Skin epidermis (tissue), 12 donors: ENCODE data around the gene DHDH.
"Not testable (repeated sequence)": the region's sequence is repeated elsewhere in the genome, so short reads cannot be mapped to it uniquely, and the experiment has no call there.

Experiments
- H3K27ac ChIP-seq, 21 experiments: fragments of 200-600 bp; sonication (generic) in 11 of 21; one replicate each; pipeline ENCODE4 v1.5.0; 2020; ENCODE audit warnings: mild to moderate bottlenecking in 3 of 21, inconsistent platforms in 2 of 21, moderate library complexity in 2 of 21
- H3K4me3 ChIP-seq, 7 experiments: fragments of 200-600 bp; sonication (generic) in 2 of 7; one replicate each; pipeline ENCODE4 v1.5.0; 2020; ENCODE audit warnings: inconsistent platforms in 2 of 7, mild to moderate bottlenecking in 2 of 7, moderate library complexity in 1 of 7

Gene DHDH

GRCh38 chr19:48933382-48933932, at the start of gene DHDH:
DHDH (plus strand) TSS chr19:48933699; CDS start chr19:48933722, 23 bp downstream.
- peak within 1 kb of the TSS; percentile 27 to 48 (median 32) for H3K4me3 ChIP-seq
- H3K27ac ChIP-seq = peak within 1 kb of the TSS in 4 of 21 experiments; percentile 6 to 66 (median 18)

GRCh38 chr19:48883726-48884125, 49.8 kb upstream of the DHDH start:
- H3K4me3 ChIP-seq = no peak overlapping the region
- no peak overlapping the region for H3K27ac ChIP-seq

GRCh38 chr19:48887861-48888612, 45.5 kb upstream of the DHDH start:
- H3K27ac ChIP-seq = no peak overlapping the region
- no peak overlapping the region for H3K4me3 ChIP-seq

GRCh38 chr19:48889496-48889895, 44.0 kb upstream of the DHDH start:
- H3K27ac ChIP-seq, H3K4me3 ChIP-seq: not testable (repeated sequence)

GRCh38 chr19:48890551-48890950, 42.9 kb upstream of the DHDH start:
- Histone ChIP-seq H3K4me3 (no peak overlapping the region), H3K27ac (no peak overlapping the region)

GRCh38 chr19:48895226-48895625, 38.3 kb upstream of the DHDH start:
- no peak overlapping the region for H3K4me3 ChIP-seq

GRCh38 chr19:48896191-48896720, 37.2 kb upstream of the DHDH start:
- H3K4me3 ChIP-seq = peak overlapping the region in 4 of 7 experiments; percentile 18 to 37 (median 28)
- peak overlapping the region in 10 of 21 experiments; percentile 4 to 55 (median 42) for H3K27ac ChIP-seq

More at GRCh38 chr19:48895226-48895625, 38.3 kb upstream of the DHDH start:
- no peak overlapping the region for H3K27ac ChIP-seq

GRCh38 chr19:48897181-48897580, 36.3 kb upstream of the DHDH start:
- Histone ChIP-seq H3K27ac (no peak overlapping the region), H3K4me3 (no peak overlapping the region)

- peak overlapping the region in 19 of 21 experiments; percentile 54 to 97 (median 90) for H3K27ac ChIP-seq
- peak overlapping the region; percentile 72 to 98 (median 78) for H3K4me3 ChIP-seq
Observed at GRCh38 chr19:48899386-48899749, 34.1 kb upstream of the DHDH start.

- Histone ChIP-seq H3K27ac (peak within 1 kb of the TSS; percentile 60 to 97 (median 90)), H3K4me3 (peak within 1 kb of the TSS; percentile 72 to 98 (median 78))
Observed at GRCh38 chr19:48899781-48900476, 33.6 kb upstream of the DHDH start, which contains the start of gene NUCB1. NUCB1 (plus strand) TSS chr19:48900312; CDS start chr19:48900797, 485 bp downstream.

GRCh38 chr19:48900477-48901406, 32.8 kb upstream of the DHDH start:
- peak overlapping the region; percentile 60 to 97 (median 90) for H3K27ac ChIP-seq
- peak overlapping the region; percentile 72 to 98 (median 78) for H3K4me3 ChIP-seq

- not testable (repeated sequence) for H3K4me3 ChIP-seq
Observed at GRCh38 chr19:48902291-48902690, 31.2 kb upstream of the DHDH start.

GRCh38 chr19:48903788-48904187, 29.7 kb upstream of the DHDH start:
- not testable (repeated sequence) for H3K27ac ChIP-seq

More at GRCh38 chr19:48902291-48902690, 31.2 kb upstream of the DHDH start:
- peak overlapping the region in 1 of 21 experiments; percentile 41 for H3K27ac ChIP-seq

GRCh38 chr19:48905664-48906063, 27.8 kb upstream of the DHDH start:
- Histone ChIP-seq H3K4me3 (no peak overlapping the region), H3K27ac (no peak overlapping the region)

More at GRCh38 chr19:48903788-48904187, 29.7 kb upstream of the DHDH start:
- not testable (repeated sequence) for H3K4me3 ChIP-seq

- Histone ChIP-seq H3K27ac (no peak overlapping the region), H3K4me3 (no peak overlapping the region)
Observed at GRCh38 chr19:48906324-48906723, 27.2 kb upstream of the DHDH start.

GRCh38 chr19:48907671-48908070, 25.8 kb upstream of the DHDH start:
- H3K27ac ChIP-seq = peak overlapping the region in 2 of 21 experiments; percentile 44 to 47
- H3K4me3 ChIP-seq = no peak overlapping the region

- not testable (repeated sequence) for H3K4me3 ChIP-seq
Observed at GRCh38 chr19:48909424-48910077, 23.9 kb upstream of the DHDH start.

GRCh38 chr19:48910803-48911202, 22.7 kb upstream of the DHDH start:
- Histone ChIP-seq H3K27ac (no peak overlapping the region), H3K4me3 (no peak overlapping the region)

More at GRCh38 chr19:48909424-48910077, 23.9 kb upstream of the DHDH start:
- peak overlapping the region in 3 of 21 experiments; percentile 23 to 49 (median 40) for H3K27ac ChIP-seq
